Hair follicle dermal papilla cell (primary cell): Measurements from ENCODE around the gene TP53RK. TPM values are rescaled to one million over a fixed set of nuclear protein-coding genes. Genes with fewer than 3 reads are reported as not detected.

Source experiments
- total RNA-seq: library from RNA; depleted of rRNA; stranded (reverse); fragments of >200 nt; gene quantifications from 2 replicates; pipeline ENCODE4 v1.2.3, GENCODE V29; 2012

Gene TP53RK
- total RNA-seq: 23.7 and 28.6 TPM in 2 replicates

DNA sequence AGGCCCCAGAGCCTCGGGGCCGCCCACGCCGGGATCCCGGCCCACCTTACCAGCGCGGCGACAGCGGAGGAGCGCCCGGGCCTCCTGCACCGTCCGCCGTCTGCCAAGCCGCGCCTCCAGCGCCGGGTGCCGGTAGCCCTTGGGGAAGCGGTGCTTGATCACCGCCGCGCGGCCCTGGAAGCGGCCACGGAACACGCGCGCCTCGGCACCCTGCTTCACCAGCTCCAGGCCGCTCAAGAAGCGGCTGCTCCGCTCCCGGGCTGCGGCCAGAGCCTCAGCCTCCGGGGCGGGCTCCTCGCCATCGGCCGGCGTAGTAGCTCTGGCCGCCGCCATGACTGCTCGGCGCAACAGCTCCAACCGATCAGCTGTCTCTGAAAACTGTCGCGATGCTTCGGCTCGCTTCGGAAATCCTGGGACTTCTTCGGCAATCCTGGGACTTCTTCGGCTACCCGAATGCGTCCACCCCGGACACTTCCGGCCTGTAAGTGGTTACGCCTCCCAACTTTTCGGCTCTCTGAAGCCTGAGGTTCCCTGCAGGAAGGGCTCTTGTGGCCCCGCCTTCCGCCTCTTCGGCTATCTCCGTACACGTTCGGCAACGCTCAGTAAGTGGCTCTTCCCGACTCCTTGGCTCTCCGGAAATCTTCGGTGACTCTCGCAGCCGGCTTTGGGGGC is at the start of gene TP53RK:
Gene TP53RK, minus strand, starts transcription at position 363 of the 672 bp plus-strand sequence. Its CDS starts 30 bp downstream, at position 333.

DNA sequence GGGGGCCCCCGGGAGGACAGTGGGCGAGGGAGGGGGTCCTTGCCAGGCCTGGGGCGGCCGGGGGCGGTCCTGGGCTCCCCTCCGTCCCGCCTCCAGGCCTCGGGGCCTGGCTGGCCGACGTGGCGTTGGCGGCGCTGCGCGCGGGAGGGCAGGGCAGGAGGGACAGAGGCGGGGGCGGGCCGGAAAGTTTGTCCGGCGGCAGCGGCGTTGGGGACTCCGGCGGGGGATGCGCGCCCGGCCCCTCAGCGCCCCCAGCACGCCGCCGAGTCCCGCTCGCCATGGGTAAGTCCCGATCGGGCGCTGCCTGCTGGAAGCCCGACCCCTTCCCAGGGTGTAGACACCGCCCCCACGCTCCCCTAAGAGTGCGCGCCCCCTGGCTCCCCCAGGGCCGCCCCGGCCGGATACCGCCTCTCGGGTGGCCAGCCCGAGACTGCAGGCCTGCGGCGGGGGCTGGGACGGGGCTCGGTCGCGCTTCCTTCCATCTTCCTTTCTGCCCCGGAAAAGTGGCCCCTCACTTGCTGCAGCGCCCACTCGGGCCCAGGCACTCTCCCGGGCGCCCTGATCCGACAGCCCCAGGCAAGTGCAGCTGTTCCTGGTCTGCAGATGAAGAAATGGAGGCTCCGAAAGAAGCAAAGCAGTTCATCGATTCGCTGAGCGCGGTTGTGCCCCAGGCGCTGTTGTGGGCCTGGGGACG is 20.4 kb upstream of the TP53RK start, which contains the start of gene SLC2A10:
Gene SLC2A10, plus strand, starts transcription at position 191 of the 694 bp plus-strand sequence. Its CDS starts 88 bp downstream, at position 279.

DNA sequence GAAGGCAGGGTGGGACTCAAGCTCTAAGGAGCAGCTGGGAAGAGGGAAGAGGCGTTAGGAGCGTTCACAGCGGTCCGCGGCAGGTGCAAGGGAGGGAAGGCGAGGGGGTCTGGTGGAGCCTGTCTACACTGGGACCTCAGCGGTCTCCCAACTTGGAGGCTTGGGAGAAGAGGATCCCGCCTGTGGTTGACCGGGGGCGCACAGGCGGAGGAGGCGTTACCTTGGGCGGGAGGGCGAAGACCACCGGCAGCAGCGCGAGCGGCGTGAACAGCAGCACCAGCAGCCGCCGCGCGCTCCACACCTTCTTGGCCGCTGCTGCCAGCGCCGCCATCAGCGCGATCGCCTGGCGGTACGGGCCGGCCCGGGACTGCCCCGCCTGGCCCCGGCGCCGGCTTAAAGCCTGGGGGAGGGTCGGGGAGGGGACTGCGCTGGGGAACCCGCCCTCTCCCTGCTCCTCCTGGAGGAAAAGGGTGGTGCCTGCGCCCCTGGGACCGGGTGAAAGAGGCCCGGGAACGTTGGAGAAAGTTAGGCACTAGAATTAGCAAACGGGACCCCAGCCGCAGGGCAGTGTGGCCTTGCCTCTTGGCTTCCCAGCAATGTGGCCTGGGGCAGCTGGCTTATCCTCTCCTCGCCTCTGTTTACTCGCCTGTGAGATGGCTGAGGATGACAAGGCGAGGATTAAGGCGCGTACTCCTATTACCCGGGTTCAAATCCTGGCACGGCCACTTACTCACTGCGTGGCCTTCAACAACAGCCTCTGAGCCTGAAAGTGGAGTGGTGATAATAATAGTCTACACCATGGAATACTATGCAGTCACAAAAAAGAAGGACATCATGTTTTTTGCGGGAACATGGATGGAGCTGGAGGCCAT is 37.9 kb downstream of the TP53RK start, which contains the start of gene SLC13A3:
Gene SLC13A3, minus strand, starts transcription at position 369 of the 872 bp plus-strand sequence. Its CDS starts 38 bp downstream, at position 331.

Other genes starting within 250 kb of the TP53RK start
- gene ZNF334, start 175.9 kb downstream of the TP53RK start, total RNA-seq: 1.9 and 4.1 TPM in 2 replicates
- not detected in 2 replicates for gene OCSTAMP, start 138.8 kb downstream of the TP53RK start, total RNA-seq
- gene SLC13A3, start 38.0 kb downstream of the TP53RK start, total RNA-seq: 2.3 and 2.4 TPM in 2 replicates
- gene SLC2A10, start 20.2 kb upstream of the TP53RK start, total RNA-seq: 71.3 and 107 TPM in 2 replicates
- gene EYA2, start 205.4 kb upstream of the TP53RK start, total RNA-seq: 1.5 and 2.6 TPM in 2 replicates